HepG2 (cell line): ENCODE data around the gene APOC3. TPM values are rescaled to one million over a fixed set of nuclear protein-coding genes. Genes with fewer than 3 reads are reported as not detected.

ENCODE experiments used
- ATM ChIP-seq: fragments of 450-650 bp; IDR thresholded peaks from 2 replicates; pipeline ENCODE4 v1.7.1; 2017; ENCODE audit warnings: mild to moderate bottlenecking, borderline replicate concordance
- CCAR2 ChIP-seq: fragments of 200-400 bp; formaldehyde crosslinking; optimal IDR thresholded peaks from 2 replicates; pipeline ENCODE3; 2018; ENCODE audit warnings: low read depth, mild to moderate bottlenecking, low read length, moderate library complexity
- HNRNPH1 ChIP-seq: fragments of 200-400 bp; formaldehyde crosslinking; optimal IDR thresholded peaks from 2 replicates; pipeline ENCODE3; 2017; ENCODE audit warnings: mild to moderate bottlenecking, low read depth, low read length
- KLF11 ChIP-seq: IDR thresholded peaks from 2 replicates; pipeline ENCODE4 v1.6.1; 2016; ENCODE audit warnings: missing compliant biosample characterization
- MYC ChIP-seq: sonication (generic); formaldehyde crosslinking; IDR thresholded peaks from 2 replicates; pipeline ENCODE4 v1.9.0; 2021; ENCODE audit warnings: missing genetic modification reagents, borderline replicate concordance
- PLRG1 ChIP-seq: fragments of 450-650 bp; conservative IDR thresholded peaks from 2 replicates; pipeline ENCODE4 v1.6.1; 2016
- POLR2A ChIP-seq, 2 experiments: IDR thresholded peaks; 2 replicates each; pipeline ENCODE4 v1.6.1; 2011; ENCODE audit warnings: low read depth in 2 of 2, low read length in 2 of 2, mild to moderate bottlenecking in 1 of 2, moderate library complexity in 1 of 2; ENCODE audit not compliant: insufficient read depth in 1 of 2
- TFDP2 ChIP-seq: sonication (generic); formaldehyde crosslinking; IDR thresholded peaks from 2 replicates; pipeline ENCODE4 v1.4.0; 2020; ENCODE audit warnings: missing genetic modification reagents
- YY1 ChIP-seq: IDR thresholded peaks from 2 replicates; pipeline ENCODE4 v1.6.1; 2011; ENCODE audit warnings: low read length, low read depth, moderate library complexity, mild to moderate bottlenecking; ENCODE audit not compliant: insufficient read depth, insufficient replicate concordance
- ZBTB21 ChIP-seq: sonication (generic); formaldehyde crosslinking; IDR thresholded peaks from 2 replicates; pipeline ENCODE4 v1.4.0; 2020; ENCODE audit warnings: missing genetic modification reagents
- ZHX1 ChIP-seq: sonication (generic); formaldehyde crosslinking; IDR thresholded peaks from 2 replicates; pipeline ENCODE4 v1.8.1; 2022; ENCODE audit warnings: low read depth, mild to moderate bottlenecking, missing genetic modification reagents
- ZMYM4 ChIP-seq: sonication (generic); formaldehyde crosslinking; IDR thresholded peaks from 2 replicates; pipeline ENCODE4 v1.8.1; 2023; ENCODE audit warnings: mild to moderate bottlenecking, missing genetic modification reagents
- ZNF431 ChIP-seq: sonication (generic); formaldehyde crosslinking; IDR thresholded peaks from 2 replicates; pipeline ENCODE4 v1.9.0; 2022; ENCODE audit warnings: missing genetic modification reagents, low read depth, mild to moderate bottlenecking, borderline replicate concordance
- ZNF503 ChIP-seq: sonication (generic); formaldehyde crosslinking; IDR thresholded peaks from 2 replicates; pipeline ENCODE4 v1.4.0; 2020; ENCODE audit warnings: missing genetic modification reagents
- ZXDC ChIP-seq: sonication (generic); formaldehyde crosslinking; IDR thresholded peaks from 2 replicates; pipeline ENCODE4 v1.5.0; 2020; ENCODE audit warnings: mild to moderate bottlenecking, missing genetic modification reagents
- ZZZ3 ChIP-seq: sonication (generic); formaldehyde crosslinking; IDR thresholded peaks from 2 replicates; pipeline ENCODE4 v1.4.0; 2020; ENCODE audit warnings: missing genetic modification reagents, mild to moderate bottlenecking, borderline replicate concordance
- polyA plus RNA-seq, 8 experiments: library from polyadenylated mRNA; depleted of rRNA in 3 of 8; stranded (reverse) in 7 of 8; unstranded in 1 of 8; fragments of >200 nt; fragmentation: Illumina TruSeq in 4 of 8; extraction: Trizol in 4 of 8; gene quantifications; 2 replicates each; pipeline versions ENCODE4 v1.2.1 to v1.2.3, GENCODE V29; 2011 to 2016; ENCODE audit warnings: low read depth in 4 of 8, missing spikeins in 1 of 8, mixed read lengths in 1 of 8; ENCODE audit not compliant: insufficient read depth in 1 of 8
- total RNA-seq, 5 experiments: library from RNA; depleted of rRNA; stranded (reverse); fragments of >200 nt; fragmentation: Illumina TruSeq; extraction: Trizol; gene quantifications; 2 replicates each; pipeline ENCODE4 v1.2.3, GENCODE V29; 2016; ENCODE audit warnings: low read depth in 1 of 5
- TF ChIP-seq, protein P1 (sequence below): IDR thresholded peaks from 2 replicates; pipeline ENCODE4 v1.6.1; 2018; ENCODE audit warnings: missing genetic modification reagents
- TF ChIP-seq, protein P2 (sequence below): sonication (generic); formaldehyde crosslinking; IDR thresholded peaks from 2 replicates; pipeline ENCODE4 v1.5.0; 2020; ENCODE audit warnings: missing genetic modification reagents

APOC3 gene
- total and polyA plus RNA-seq, 2 of the 13 experiments (the other 11 are each of a cell fraction or from before 2014, with no cell fraction given) = 314 to 687 TPM

GRCh38 chr11:116829525-116830183 is at the start of gene APOC3 (continued):
- TF ChIP-seq PLRG1 = no peak
- peak in 1 of 2 experiments; percentile 84; a peak in 2 of 4 replicates for TF ChIP-seq POLR2A (IDR thresholded peaks at IDR 0.05; ENCODE audit: insufficient read depth in 1 of 2, low read depth in 2 of 2, low read length in 2 of 2)
- TF ChIP-seq KLF11 = peak; percentile 43; the same call in 1 of the 2 replicates
- no peak for TF ChIP-seq ZNF431
- TF ChIP-seq, protein P1, sequence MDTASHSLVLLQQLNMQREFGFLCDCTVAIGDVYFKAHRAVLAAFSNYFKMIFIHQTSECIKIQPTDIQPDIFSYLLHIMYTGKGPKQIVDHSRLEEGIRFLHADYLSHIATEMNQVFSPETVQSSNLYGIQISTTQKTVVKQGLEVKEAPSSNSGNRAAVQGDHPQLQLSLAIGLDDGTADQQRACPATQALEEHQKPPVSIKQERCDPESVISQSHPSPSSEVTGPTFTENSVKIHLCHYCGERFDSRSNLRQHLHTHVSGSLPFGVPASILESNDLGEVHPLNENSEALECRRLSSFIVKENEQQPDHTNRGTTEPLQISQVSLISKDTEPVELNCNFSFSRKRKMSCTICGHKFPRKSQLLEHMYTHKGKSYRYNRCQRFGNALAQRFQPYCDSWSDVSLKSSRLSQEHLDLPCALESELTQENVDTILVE (CRISPR knock-in tag) = no peak
- TF ChIP-seq CCAR2 = no peak
- TF ChIP-seq ZZZ3 (CRISPR knock-in tag) = no peak
- TF ChIP-seq ZNF503 (CRISPR knock-in tag) = no peak
- peak; percentile 80 for TF ChIP-seq ZMYM4
- TF ChIP-seq, protein P2, sequence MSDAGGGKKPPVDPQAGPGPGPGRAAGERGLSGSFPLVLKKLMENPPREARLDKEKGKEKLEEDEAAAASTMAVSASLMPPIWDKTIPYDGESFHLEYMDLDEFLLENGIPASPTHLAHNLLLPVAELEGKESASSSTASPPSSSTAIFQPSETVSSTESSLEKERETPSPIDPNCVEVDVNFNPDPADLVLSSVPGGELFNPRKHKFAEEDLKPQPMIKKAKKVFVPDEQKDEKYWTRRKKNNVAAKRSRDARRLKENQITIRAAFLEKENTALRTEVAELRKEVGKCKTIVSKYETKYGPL = no peak
- TF ChIP-seq ZBTB21 (CRISPR knock-in tag) = no peak
- TF ChIP-seq HNRNPH1 = peak; percentile 35
- TF ChIP-seq YY1 = peak; percentile 10
- TF ChIP-seq TFDP2 (CRISPR knock-in tag) = peak; percentile 84
- peak; percentile 70; the same call in 1 of the 2 replicates for TF ChIP-seq MYC (CRISPR knock-in tag)
- no peak; the same call in 1 of the 2 replicates for TF ChIP-seq ZXDC (CRISPR knock-in tag)
- no peak for TF ChIP-seq ZHX1
- TF ChIP-seq ATM = no peak
